Right forelimb (tissue), 1 donor: ENCODE results near the gene STK38L.
"Not testable (repeated sequence)": the region's sequence is repeated elsewhere in the genome, so short reads cannot be mapped to it uniquely, and the experiment has no call there.

ENCODE experiments used
- DNase-seq: peaks from one replicate; pipeline ENCODE4 v3.0.0-alpha.2; 2018

Gene STK38L

DNA sequence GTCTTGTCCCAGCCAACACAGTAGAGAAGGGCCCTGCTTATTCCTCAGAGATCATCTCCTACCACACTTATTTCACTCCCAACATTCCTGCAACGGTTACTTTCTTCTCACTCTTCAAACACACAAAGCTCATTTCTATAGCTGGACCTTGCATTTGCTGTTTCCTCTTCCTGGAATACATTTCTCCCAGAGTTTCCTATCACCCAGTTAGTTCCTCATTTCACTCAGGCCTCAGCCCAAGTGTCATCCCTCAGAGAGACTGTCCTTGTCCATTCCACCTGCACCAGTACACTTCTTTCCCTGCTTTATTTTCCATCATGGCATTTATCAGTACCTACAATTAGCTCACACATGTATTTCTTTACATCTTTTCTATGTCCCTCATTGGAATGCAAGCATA is 14.7 kb upstream of the STK38L start:
- no peak for DNase-seq

DNA sequence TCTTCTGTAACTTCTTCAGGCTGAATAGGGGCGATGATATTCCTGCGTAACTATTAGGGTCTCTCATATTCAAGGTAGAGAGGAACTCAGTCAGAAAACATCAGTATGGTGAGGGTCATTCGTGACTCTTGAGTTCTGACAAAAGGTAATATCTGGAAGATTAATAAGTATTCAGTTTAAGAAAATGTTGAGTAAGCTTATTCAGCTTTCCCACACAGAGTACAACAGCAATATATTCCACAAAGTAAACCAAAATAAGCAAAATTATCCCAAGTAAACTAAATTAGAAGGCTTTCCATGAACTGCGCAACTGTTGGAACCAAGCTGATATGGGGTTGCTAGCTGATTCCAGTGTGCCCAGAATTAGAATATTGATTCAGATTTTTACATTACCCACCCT is 12.7 kb upstream of the STK38L start:
- DNase-seq = not testable (repeated sequence)

DNA sequence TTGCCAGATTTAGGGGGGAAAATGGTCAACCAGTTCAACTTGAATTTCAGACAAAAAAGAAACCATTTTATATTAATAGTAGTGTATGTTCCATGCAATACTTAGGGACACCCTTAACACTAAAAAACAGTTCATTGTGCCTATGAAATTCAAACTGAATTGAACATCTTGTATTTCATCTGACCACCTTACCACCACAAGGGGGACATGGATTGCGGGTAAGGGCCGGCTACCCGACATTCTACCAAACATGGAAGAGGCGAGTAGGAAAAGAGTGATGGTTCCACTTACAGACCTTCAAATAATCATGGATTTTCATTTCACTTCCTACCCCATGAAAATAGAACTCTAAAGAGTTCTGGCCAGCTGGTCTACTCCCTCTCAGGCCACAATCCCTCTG is 10.3 kb upstream of the STK38L start:
- DNase-seq = no peak

DNA sequence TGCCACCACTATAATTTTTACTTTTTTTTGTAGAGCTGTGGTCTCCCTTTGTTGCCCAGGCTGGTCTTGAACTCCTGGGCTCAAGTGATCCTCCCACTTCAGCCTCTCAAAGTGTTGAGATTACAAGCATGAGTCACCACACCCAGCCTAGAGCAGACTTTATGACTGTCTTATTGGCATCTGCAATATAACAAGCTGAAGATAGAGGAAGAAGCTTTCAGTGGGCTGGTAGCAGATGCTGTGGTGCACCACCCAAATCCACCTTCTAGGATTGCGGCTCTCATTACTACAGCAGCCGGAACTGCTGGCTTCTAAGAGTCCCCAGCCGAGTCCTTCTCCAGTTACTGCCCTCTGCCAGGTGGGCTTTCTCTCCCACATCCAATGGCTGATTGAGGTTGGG is 7.6 kb upstream of the STK38L start:
- DNase-seq = no peak

DNA sequence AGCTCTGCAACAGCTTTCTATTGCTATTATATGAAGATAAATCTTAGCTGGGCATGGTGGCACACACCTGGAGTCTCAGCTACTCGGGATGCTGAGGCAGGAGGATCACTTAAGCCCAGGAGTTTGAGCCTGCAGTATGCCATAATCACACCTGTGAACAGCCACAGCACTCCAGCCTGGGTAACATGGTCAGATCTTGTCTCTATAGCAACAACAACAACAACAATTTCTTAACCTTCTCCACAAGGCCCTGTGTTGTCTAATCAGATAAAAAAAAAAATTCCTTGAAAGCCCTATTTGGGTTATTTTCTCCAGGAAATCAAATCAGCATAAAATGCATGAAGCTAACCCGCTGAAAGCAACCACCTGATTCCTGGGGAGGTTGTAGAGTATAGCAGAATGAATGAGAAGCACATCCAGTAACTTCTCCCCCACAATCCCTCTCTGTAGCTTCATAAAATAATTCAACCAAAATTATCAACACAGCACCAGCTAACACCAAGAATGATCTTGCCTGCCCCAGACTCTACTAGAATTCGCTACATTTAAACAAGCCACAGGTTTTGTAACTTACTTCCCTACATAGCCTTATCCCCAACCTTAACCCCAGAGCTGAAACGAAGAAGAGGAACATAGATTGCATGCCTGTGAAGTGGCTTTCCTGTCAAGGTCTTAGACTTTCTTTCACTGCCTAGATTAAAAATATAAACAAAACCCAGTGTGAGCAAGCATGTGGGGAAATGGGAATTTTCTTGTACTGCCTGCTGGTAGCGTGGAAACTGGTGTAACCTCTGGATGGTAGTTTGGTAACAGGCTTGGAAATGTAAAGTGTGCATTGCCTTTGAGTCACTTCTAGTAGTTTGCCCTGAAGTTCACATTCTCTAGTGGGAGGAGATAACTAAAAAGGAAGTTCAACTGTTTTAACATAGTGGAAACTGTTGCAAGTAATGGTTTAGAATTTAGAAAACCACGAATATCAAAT is 6.0 kb upstream of the STK38L start:
- DNase-seq = no peak

DNA sequence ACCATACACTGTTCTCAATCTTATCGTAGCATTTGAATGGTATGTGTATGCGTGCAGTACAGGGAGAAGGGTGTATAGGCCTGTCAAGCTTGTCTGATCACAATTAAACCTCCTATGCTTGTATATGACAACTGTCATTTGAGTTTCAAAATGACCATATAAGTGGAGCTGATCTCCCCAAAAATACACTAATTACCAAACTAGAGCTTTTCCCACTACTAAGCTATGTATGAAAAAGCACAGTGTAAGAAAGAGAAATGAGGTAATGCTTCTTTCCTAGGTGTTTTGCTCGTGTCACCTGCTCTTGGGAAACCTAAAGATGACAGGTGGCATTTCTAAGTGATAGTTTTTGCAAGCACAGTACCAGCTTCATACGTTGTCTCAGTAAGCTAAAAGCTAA is 1.1 kb upstream of the STK38L start:
- no peak for DNase-seq

DNA sequence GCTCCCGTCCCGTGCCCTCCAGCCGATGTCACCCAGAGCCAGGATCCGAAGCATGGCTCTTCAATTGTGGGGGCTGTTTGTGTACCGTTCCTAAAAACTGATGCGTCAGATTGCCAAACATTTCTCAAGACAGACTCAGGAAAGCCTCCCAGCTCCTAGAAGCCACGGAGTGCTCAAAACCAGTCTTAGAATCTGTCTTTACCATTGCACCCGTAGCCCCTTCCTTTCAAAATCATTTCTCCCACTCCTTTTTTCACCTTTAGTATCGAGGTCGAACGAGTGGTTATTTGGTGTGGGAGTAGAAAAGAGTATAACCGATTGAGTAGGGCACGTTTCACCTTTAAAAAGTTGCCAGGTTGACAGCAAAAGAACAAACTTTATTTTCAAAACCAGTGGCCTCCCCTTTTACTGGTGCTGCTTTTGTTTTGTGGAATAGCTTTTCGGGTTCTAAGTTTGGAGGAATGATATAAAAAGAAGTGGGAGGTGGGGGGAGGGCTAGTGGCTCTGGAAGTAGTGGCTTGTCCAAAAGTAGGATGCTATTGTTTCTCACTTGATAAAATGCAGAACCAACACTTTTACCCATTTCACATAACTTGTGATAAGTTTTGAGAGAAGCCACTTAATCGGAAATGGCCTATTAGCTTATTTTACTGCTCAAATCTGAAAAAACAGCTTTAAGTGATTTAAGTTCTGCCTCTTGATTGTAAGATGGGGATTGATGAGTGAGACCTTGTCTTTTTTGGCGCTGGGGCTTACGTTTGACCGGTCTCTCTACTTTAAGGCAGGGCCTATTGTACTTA is 803 bp downstream of the STK38L start:
- no peak for DNase-seq

DNA sequence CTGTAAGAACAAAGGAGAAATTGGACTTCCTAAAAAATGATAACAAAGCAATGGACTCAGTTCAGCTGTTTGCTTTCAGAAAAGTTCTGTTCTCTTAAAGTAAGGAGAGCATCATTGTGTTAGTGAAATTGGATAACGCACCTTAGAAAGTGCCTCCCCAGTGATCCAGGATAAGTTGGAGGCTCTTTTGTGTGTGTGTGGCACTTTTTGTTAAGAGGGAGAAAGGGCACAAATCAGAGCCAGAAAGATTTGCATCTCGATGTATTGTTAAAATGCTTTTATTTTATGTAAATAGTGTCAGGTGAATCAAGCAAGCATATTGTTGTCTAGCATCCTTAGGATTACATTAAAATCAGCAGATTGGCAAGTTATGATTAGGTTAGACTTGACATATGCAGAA is 2.1 kb downstream of the STK38L start:
- DNase-seq = no peak

DNA sequence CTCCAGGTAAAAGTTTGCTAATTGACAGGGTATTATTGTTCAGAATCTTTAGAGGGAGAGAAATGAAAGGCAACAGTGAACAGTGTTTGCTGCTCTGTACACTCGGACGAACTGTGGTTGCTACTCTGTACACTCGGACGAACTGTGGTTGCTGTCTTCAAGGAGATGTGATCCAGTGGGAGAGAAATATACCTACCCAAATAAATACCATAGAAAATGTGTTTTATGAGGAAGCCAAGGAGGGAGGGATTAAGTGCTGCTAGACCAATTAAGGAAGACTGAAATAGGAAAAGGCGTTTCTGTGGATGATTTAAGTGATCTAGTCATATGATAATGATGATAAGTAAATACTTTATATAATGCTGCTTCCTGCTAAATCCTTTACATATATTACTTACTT is 2.7 kb downstream of the STK38L start:
- no peak for DNase-seq

DNA sequence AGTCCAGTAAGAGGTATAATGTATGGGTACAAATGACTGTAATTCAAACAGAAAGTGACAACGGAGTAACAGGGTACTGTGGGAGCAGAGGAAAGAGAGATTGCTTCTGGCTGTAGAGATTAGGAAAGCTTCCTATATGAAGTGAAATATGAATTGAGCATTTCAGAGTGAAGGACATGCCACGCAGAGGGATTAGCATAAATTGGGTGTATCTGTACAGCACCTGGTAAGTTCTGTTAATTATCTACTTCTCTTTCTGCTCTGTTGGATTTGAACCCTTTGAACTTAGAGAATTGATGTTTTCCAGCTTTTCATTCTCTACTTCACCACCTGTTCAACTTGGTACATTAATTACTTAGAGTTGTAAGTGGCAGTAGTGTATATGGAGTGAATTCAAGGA is 8.8 kb downstream of the STK38L start:
- DNase-seq = no peak

DNA sequence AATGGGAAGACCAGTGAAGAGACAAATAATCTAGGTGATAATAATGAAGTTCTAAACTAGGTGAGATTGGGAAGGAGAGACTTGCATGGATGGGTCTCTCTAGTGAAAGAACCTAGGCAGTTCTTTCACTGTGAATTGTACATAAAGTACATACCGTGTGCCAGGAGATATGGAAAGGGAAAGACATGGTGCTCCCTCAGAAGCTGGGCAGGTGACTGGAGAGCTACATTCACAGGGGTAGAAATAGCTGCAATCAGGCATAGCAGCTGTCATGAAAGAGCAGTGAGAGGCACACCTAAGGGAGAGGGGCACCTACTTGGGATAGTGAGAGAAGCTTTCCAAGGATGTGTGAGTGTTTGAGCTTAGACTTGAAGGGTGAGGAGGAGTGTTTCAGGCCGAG is 9.3 kb downstream of the STK38L start:
- DNase-seq = no peak

DNA sequence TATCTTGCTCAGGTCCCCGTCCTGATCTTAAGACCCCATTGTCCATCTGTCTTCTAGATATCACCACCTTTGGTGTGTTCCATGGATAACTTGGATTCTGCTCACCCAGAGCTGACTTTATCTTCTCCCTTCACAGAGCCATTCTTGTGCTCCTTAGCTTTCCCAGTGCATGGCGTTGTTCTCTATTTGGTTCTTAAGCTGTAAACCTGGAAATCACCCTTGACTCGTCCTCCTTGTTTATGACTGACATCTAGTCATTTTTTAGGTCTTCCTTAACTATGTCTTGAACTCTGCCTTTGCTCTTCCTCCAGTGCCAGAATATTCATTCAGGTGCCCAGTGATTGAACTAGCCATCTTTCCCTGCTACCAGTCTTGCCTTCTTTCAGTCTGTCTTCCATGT is 11.7 kb downstream of the STK38L start:
- no peak for DNase-seq

DNA sequence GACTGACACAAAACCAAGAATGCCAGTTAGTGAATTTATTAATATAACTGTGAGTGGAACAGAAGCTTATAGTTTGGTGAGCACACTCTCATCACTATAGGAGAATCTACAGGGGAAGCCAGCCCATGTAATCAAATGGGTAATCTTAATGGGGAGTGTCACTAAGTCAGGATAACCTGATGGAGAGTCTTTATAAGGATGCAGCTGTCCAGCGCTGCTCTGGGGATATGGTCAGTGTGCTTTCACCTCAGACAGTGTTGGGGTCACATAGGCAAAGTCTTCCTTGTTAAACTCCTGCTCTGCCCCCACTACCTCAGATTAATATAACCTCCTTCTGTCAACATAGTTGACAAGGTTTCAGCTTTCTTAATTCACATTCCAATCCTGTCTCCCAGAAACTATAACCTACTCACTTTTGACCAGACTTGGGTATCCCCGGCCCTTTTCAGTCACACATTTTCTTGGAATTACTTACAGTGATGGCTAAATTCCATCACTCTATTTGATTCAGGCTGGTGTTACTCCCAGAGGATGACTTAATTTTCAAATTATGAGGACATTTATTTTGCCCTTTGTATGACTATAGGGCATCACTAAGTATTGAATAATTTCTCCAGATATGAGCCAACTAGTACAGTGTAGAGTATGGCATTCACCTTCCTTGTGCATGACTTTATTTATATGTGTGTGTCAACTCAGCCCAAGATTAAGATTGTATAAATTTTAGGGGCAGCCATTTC is 13.2 kb downstream of the STK38L start:
- no peak for DNase-seq

DNA sequence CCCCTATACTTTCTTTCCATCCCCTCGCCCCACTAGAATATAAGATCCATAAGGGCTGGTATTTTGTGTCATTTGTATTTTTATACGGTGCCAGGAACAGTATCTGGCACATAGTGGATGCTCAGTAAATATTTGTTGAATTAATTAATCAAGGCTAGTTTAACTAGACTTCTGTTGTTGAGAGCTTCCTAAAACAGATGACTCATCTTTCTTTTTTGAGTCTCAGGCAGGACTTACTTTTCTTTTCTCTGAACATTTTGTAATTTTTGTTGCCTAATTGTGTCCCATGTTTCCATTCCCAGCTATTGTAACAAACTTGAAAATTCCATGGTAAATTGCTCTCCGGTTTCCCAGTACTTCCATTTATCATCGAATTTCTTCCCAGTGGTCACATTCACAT is 16.7 kb downstream of the STK38L start:
- no peak for DNase-seq

DNA sequence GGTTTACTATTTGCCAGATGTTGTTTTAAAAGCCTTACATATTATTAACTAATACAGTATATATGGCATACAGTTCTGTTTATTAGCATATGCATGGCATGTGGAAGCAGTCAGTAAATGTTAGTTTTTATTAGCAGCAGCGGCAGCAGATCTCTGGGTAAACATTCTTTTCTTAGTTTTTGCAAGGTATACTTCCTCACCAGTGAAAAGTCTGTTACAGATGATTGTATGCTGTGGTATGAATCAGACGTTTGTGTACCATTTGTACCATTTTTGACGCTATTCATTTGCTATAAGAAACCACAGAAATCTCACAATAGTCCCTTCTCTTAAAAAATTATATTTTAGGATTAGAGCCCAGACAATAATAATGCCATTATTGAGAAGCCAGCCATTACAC is 17.8 kb downstream of the STK38L start:
- no peak for DNase-seq

DNA sequence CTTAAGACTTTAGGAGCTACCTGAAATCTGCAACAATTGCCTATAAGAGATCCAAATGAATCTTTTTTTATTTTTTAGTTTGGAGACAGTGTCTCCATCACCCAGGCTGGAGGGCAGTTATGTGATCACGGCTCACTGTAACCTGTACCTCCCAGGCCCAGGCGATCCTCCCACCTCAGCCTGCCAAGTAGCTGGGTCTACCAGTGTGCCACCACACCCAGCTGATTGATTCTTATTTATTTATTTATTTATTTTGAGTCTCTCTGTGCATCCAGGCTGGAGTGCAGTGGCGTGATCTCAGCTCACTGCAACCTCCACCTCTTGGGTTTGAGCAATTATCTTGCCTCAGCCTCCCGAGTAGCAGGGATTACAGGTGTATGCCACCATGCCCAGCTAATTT is 26.1 kb downstream of the STK38L start:
- no peak for DNase-seq

DNA sequence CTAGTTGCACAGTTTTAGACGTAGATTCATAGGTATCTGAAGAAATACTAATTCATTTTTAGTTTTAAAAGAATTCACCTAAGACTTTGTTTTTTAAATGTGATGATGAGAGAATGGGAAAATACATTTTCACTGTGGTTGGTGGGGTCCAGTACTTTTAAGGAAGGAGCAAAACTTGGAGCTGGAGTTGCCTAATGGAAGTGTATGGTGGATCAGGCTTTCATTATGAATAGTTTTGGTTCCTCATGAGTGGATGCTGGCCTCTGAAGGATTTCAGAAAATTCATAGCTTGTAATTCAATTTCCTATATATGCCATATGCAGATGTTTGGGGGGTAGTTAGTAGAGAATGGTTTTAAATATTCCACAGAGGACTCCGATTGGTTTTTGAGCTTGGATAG is 27.1 kb downstream of the STK38L start:
- no peak for DNase-seq

DNA sequence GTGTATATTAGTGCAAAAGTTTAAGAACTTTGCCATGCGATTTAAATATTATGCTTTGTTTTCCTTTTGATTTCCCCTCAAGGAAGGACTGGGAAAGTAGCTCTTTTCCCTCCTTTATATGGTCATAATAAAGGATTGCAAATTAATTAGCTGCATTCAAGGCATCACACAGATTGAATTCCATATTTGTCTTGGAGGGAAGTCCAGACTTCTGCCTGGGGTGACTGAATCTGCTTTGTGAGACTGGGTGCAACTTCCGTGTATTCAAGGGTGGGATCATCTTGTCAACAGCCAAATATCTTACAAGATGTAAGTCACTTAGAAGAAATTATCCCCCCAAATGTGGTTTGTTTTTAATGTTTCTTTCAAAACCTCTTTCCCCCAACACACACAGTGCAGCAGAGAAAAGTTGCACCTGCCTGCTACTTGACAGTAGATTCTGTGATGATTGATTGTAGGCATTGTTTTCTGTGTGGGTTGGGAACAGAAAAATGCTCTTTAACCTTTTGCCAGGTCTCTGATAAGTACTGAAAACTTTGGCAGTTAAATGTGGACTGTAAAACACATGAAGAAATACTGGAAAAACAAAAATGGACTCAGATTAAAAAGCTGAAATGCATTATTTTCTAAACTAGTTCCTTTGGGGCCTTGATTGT is 28.4 kb downstream of the STK38L start:
- DNase-seq = no peak

DNA sequence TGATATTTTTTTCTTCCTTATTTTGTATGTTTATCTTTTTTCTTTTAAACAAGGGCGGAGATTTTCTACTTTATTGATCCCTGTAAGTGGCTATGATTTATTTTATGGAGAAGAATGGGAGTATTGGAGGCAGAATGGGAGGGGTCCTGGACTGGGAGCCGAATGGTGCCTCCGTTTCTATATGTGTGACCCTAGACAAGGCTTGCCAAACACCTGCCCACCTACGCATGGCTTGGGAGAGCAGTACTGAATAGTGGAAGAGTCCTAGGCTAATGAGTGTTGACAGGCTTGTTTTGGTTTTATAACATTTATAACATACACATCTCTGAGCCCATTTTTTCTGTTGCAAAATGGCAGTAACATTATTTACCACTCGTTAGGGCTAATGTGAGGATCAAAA is 29.0 kb downstream of the STK38L start:
- no peak for DNase-seq

DNA sequence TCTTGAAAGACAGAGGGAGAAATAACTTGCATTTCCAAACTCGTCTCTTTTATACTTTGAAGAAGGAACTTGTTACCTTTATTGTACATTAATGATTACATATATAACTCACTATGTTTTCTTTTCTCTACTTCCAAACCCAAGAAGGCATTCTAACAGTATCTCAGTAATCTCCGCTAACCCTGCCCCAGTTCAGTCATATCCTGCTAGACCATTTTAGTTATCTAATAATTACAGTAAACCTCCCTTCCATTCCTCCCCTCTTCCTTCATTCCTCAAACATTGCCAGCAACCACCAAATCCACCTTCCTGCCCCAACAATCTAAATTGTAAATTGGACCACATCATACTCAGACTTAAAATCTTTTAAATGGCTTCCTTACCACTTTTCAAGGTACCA is 30.6 kb downstream of the STK38L start:
- DNase-seq = no peak

DNA sequence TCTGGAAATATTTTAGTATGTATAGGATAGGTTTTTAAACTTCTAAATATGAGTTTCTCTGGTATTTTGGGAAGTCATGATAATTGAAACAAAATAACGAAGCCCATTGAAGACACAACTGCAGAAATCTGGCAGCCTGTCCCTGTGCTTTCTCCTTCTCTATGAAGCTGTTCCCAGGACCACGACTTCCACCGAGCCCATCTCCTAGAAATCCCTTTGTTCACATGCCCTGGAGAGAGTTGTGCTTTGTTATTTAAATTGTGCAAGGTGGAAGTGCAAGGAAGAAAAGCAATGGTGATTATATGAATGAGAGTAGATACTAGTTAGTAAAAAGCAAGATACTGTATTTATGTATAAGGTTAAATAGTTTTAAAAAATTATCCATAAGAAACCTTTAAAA is 32.2 kb downstream of the STK38L start:
- DNase-seq = no peak

DNA sequence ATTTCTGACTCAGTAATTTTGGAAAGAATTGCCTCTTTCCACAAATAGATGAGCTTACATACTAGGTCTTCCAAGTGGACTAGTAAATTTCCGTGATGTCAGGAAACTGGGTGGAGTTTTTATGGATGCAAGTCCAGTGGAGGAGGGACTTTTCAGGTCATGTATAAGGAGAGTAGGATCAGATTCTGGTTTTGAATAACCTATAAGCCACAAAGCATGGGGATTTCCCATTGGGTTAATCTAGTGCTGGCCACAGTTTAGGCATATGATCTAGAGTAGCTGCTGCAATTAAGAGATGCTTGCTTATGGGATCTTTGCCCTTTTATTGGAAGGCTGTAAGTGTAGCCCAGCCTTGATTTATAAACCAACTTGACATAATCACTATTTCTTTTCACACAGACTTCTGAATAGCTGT is 33.8 kb downstream of the STK38L start:
- no peak for DNase-seq

DNA sequence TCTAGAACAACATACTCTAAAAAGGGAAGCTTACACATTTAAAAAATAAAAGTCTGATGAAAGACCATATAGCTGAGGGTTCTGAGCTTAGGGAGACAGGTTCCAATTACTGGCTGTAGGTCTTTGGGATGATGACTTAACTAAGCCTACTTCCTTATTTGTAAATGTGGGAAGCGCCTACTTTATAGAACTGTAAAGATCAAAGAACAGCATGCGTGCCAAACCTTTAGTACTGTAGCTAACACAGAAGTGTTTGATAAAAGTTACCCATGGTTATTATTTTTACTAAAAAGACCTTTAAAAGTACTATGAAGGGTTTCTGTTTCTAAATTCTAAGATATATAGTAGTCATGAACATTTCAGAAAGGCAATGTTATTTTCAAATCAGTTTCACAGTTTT is 35.7 kb downstream of the STK38L start:
- no peak for DNase-seq
